Ishikawa (cell line): ENCODE measurements around the gene ANTXR1.

ENCODE experiments used
- CEBPB ChIP-seq: IDR thresholded peaks from 2 replicates; pipeline ENCODE4 v1.6.1; 2012
- CREB1 ChIP-seq: IDR thresholded peaks from 2 replicates; pipeline ENCODE4 v1.6.1; 2012; ENCODE audit warnings: low read depth
- EGR1 ChIP-seq: IDR thresholded peaks from 2 replicates; pipeline ENCODE4 v1.6.1; 2012
- EP300 ChIP-seq: IDR thresholded peaks from 2 replicates; pipeline ENCODE4 v1.6.1; 2012; ENCODE audit warnings: borderline replicate concordance
- FOXM1 ChIP-seq: IDR thresholded peaks from 2 replicates; pipeline ENCODE4 v1.6.1; 2012; ENCODE audit warnings: low read depth, borderline replicate concordance
- NFIC ChIP-seq: IDR thresholded peaks from 2 replicates; pipeline ENCODE4 v1.6.1; 2012
- RAD21 ChIP-seq: IDR thresholded peaks from 2 replicates; pipeline ENCODE4 v1.6.1; 2012; ENCODE audit warnings: low read depth
- TAF1 ChIP-seq: IDR thresholded peaks from 2 replicates; pipeline ENCODE4 v1.6.1; 2012; ENCODE audit warnings: low read depth, mild to moderate bottlenecking
- TCF12 ChIP-seq: IDR thresholded peaks from 2 replicates; pipeline ENCODE4 v1.6.1; 2012; ENCODE audit warnings: low read depth
- TEAD4 ChIP-seq: IDR thresholded peaks from 2 replicates; pipeline ENCODE4 v1.6.1; 2012
- YY1 ChIP-seq: IDR thresholded peaks from 2 replicates; pipeline ENCODE4 v1.6.1; 2012; ENCODE audit warnings: low read depth
- ZBTB7A ChIP-seq: IDR thresholded peaks from 2 replicates; pipeline ENCODE4 v1.6.1; 2012; ENCODE audit warnings: low read depth
- TF ChIP-seq, protein P1 (sequence below): IDR thresholded peaks from 2 replicates; pipeline ENCODE4 v1.6.1; 2012
- TF ChIP-seq, protein P2 (sequence below): IDR thresholded peaks from 2 replicates; pipeline ENCODE4 v1.6.1; 2012
- TF ChIP-seq, protein P3 (sequence below): IDR thresholded peaks from 2 replicates; pipeline ENCODE4 v1.6.1; 2012; ENCODE audit warnings: low read depth, mild to moderate bottlenecking

ANTXR1 gene

DNA sequence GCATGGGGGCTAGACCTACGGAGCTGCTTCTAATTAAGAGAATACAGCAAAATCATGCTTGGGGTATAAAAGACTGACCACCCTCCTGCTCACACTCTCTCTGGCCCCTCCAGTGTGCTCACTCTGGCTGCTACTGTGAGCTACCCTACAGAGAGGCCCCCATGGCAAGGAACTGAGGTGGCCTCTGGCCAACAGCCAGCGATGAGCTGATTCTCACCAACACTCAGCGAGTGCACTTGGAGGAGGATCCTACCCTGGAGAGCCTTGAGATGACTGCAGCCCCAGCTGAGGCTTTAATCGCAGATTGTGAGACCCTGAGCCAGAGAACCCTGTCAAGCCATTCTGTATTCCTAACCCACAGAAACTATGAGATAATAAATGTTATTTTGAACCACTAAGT lies 285.9 kb downstream of the ANTXR1 start:
- no peak for TF ChIP-seq ZBTB7A
- no peak for TF ChIP-seq TCF12
- no peak for TF ChIP-seq TEAD4
- no peak for TF ChIP-seq CREB1
- TF ChIP-seq YY1, result no peak
- TF ChIP-seq FOXM1, result no peak
- TF ChIP-seq EP300, result no peak
- no peak for TF ChIP-seq EGR1
- TF ChIP-seq, protein P1, sequence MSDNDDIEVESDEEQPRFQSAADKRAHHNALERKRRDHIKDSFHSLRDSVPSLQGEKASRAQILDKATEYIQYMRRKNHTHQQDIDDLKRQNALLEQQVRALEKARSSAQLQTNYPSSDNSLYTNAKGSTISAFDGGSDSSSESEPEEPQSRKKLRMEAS, result no peak
- TF ChIP-seq RAD21, result no peak
- TF ChIP-seq, protein P2, sequence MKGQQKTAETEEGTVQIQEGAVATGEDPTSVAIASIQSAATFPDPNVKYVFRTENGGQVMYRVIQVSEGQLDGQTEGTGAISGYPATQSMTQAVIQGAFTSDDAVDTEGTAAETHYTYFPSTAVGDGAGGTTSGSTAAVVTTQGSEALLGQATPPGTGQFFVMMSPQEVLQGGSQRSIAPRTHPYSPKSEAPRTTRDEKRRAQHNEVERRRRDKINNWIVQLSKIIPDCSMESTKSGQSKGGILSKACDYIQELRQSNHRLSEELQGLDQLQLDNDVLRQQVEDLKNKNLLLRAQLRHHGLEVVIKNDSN, result no peak
- TF ChIP-seq NFIC, result no peak
- TF ChIP-seq, protein P3, sequence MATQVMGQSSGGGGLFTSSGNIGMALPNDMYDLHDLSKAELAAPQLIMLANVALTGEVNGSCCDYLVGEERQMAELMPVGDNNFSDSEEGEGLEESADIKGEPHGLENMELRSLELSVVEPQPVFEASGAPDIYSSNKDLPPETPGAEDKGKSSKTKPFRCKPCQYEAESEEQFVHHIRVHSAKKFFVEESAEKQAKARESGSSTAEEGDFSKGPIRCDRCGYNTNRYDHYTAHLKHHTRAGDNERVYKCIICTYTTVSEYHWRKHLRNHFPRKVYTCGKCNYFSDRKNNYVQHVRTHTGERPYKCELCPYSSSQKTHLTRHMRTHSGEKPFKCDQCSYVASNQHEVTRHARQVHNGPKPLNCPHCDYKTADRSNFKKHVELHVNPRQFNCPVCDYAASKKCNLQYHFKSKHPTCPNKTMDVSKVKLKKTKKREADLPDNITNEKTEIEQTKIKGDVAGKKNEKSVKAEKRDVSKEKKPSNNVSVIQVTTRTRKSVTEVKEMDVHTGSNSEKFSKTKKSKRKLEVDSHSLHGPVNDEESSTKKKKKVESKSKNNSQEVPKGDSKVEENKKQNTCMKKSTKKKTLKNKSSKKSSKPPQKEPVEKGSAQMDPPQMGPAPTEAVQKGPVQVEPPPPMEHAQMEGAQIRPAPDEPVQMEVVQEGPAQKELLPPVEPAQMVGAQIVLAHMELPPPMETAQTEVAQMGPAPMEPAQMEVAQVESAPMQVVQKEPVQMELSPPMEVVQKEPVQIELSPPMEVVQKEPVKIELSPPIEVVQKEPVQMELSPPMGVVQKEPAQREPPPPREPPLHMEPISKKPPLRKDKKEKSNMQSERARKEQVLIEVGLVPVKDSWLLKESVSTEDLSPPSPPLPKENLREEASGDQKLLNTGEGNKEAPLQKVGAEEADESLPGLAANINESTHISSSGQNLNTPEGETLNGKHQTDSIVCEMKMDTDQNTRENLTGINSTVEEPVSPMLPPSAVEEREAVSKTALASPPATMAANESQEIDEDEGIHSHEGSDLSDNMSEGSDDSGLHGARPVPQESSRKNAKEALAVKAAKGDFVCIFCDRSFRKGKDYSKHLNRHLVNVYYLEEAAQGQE, result no peak
- TF ChIP-seq TAF1, result no peak
- TF ChIP-seq CEBPB, result no peak
